Esophagus (tissue), 2 donors: ENCODE results near the gene PIGO. TPM values are rescaled to one million over a fixed set of nuclear protein-coding genes. Genes with fewer than 3 reads are reported as not detected.
A peak's percentile ranks its signal among the peaks of the same experiment; 100 is the strongest.

Source experiments
- H3K27ac ChIP-seq, 2 donors: one replicate each; pipeline ENCODE4 v1.5.1; 2013; ENCODE audit warnings: low read depth in 2 of 2, mild to moderate bottlenecking in 2 of 2, inconsistent platforms in 1 of 2, low read length in 1 of 2, moderate library complexity in 1 of 2
- H3K27me3 ChIP-seq, 2 donors: one replicate each; pipeline ENCODE4 v1.6.1; 2013; ENCODE audit warnings: low read length in 2 of 2, control low read depth in 1 of 2, mild to moderate bottlenecking in 1 of 2; ENCODE audit not compliant: insufficient read depth in 2 of 2, control insufficient read depth in 1 of 2
- H3K36me3 ChIP-seq, 2 donors: one replicate each; pipeline ENCODE4 v1.6.1; 2013; ENCODE audit warnings: low read length in 1 of 2; ENCODE audit not compliant: control insufficient read depth in 2 of 2, insufficient read depth in 2 of 2
- H3K4me1 ChIP-seq, 2 donors: one replicate each; pipeline ENCODE4 v1.6.1; 2013; ENCODE audit warnings: low read length in 1 of 2; ENCODE audit not compliant: control insufficient read depth in 2 of 2, insufficient read depth in 2 of 2
- H3K4me3 ChIP-seq, 2 donors: one replicate each; pipeline ENCODE4 v1.5.1; 2013; ENCODE audit warnings: low read length in 2 of 2, mild to moderate bottlenecking in 2 of 2, low read depth in 1 of 2, moderate library complexity in 1 of 2
- H3K9me3 ChIP-seq, 2 donors: one replicate each; pipeline ENCODE4 v1.6.1; 2013; ENCODE audit warnings: mild to moderate bottlenecking in 2 of 2, low read depth in 1 of 2, low read length in 1 of 2, moderate library complexity in 1 of 2; ENCODE audit not compliant: control insufficient read depth in 2 of 2, insufficient read depth in 1 of 2
- WGBS, 2 donors: extraction: QIAGEN DNeasy Blood & Tissue Kit; methylation state at CpG; one replicate each; pipeline ENCODE4 v1.1.7; 2013; 5-methylcytosine and 5-hydroxymethylcytosine counted together
- polyA plus RNA-seq, 2 donors: library from polyadenylated mRNA; stranded (reverse); fragments of 200-250 nt; gene quantifications; one replicate each; pipeline ENCODE4 v1.2.3, GENCODE V29; 2013
- donor health status: healthy with polysubstance abuse.
- donor health status: Bipolar disorder and iron deficiency.

Gene PIGO
- 10 to 100 TPM; 12.3 to 12.5 TPM for polyA plus RNA-seq

GRCh38 chr9:35096035-35096849, at the start of gene PIGO:
Gene PIGO (minus strand): TSS chr9:35096591. CDS start chr9:35095565, 1,026 bp downstream.
- Histone ChIP-seq H3K4me1 (peaks cover 0 to 3% of the 10 kb centered on the region in 2 donors), H3K36me3 (peaks cover 7 to 29% of the 10 kb centered on the region in 2 donors), H3K9me3 (no peaks in the 10 kb centered on the region), H3K27ac (peak within 1 kb of the TSS; percentile 98 to 99), H3K27me3 (no peaks in the 10 kb centered on the region), H3K4me3 (peak within 1 kb of the TSS; percentile 76 to 93)
- WGBS, 2 donors: 0 to 1% methylated on average over 53 of the region's 53 CpGs

GRCh38 chr9:35142037-35142436, 45.6 kb upstream of the PIGO start:
- Histone ChIP-seq H3K27ac (no peak overlapping the region), H3K4me3 (no peak overlapping the region), H3K36me3 (no peaks in the 10 kb centered on the region), H3K27me3 (no peaks in the 10 kb centered on the region), H3K9me3 (peaks cover 0 to 14% of the 10 kb centered on the region in 2 donors), H3K4me1 (no peaks in the 10 kb centered on the region)
- whole genome bisulfite sequencing, 2 donors: 91 to 92% methylated on average over 5 of the region's 5 CpGs

GRCh38 chr9:35140093-35140492, 43.7 kb upstream of the PIGO start:
- no peak overlapping the region for H3K27ac ChIP-seq
- no peaks in the 10 kb centered on the region for H3K27me3 ChIP-seq
- H3K4me1 ChIP-seq: no peaks in the 10 kb centered on the region
- no peak overlapping the region for H3K4me3 ChIP-seq
- 88 to 90% methylated on average over 2 of the region's 2 CpGs for WGBS, 2 donors
- H3K36me3 ChIP-seq: no peaks in the 10 kb centered on the region
- H3K9me3 ChIP-seq: peaks cover 0 to 14% of the 10 kb centered on the region in 2 donors

GRCh38 chr9:35136866-35137265, 40.5 kb upstream of the PIGO start:
- no peak overlapping the region for H3K27ac ChIP-seq
- H3K27me3 ChIP-seq: no peaks in the 10 kb centered on the region
- H3K4me3 ChIP-seq: no peak overlapping the region
- H3K4me1 ChIP-seq: no peaks in the 10 kb centered on the region
- H3K9me3 ChIP-seq: peaks cover 0 to 8% of the 10 kb centered on the region in 2 donors
- WGBS, 2 donors: 56 to 62% methylated on average over 8 of the region's 8 CpGs
- H3K36me3 ChIP-seq: no peaks in the 10 kb centered on the region

GRCh38 chr9:35135988-35136387, 39.6 kb upstream of the PIGO start:
- H3K4me3 ChIP-seq: no peak overlapping the region
- WGBS, 2 donors: 91 to 92% methylated on average over 7 of the region's 7 CpGs
- H3K27ac ChIP-seq: no peak overlapping the region

GRCh38 chr9:35134920-35135319, 38.5 kb upstream of the PIGO start:
- no peaks in the 10 kb centered on the region for H3K4me1 ChIP-seq
- H3K27me3 ChIP-seq: no peaks in the 10 kb centered on the region
- no peaks in the 10 kb centered on the region for H3K36me3 ChIP-seq
- peaks cover 0 to 2% of the 10 kb centered on the region in 2 donors for H3K9me3 ChIP-seq
- no peak overlapping the region for H3K27ac ChIP-seq
- 85 to 86% methylated on average over 6 of the region's 6 CpGs for WGBS, 2 donors
- no peak overlapping the region for H3K4me3 ChIP-seq

More at GRCh38 chr9:35135988-35136387, 39.6 kb upstream of the PIGO start:
- no peaks in the 10 kb centered on the region for H3K27me3 ChIP-seq
- no peaks in the 10 kb centered on the region for H3K4me1 ChIP-seq
- H3K9me3 ChIP-seq: peaks cover 0 to 2% of the 10 kb centered on the region in 2 donors
- no peaks in the 10 kb centered on the region for H3K36me3 ChIP-seq

- peak overlapping the region; percentile 91 to 96 for H3K27ac ChIP-seq
- peaks cover 0 to 3% of the 10 kb centered on the region in 2 donors for H3K4me1 ChIP-seq
- peak overlapping the region; percentile 63 to 70 for H3K4me3 ChIP-seq
- 13 to 19% methylated on average over 30 of the region's 30 CpGs for WGBS, 2 donors
- H3K9me3 ChIP-seq: no peaks in the 10 kb centered on the region
- H3K27me3 ChIP-seq: no peaks in the 10 kb centered on the region
- H3K36me3 ChIP-seq: no peaks in the 10 kb centered on the region
Measured at GRCh38 chr9:35116898-35117551, 20.6 kb upstream of the PIGO start.

GRCh38 chr9:35116539-35116897, 20.1 kb upstream of the PIGO start:
- WGBS, 2 donors: 0% methylated on average over 12 of the region's 12 CpGs
- Histone ChIP-seq H3K4me1 (peaks cover 0 to 3% of the 10 kb centered on the region in 2 donors), H3K9me3 (no peaks in the 10 kb centered on the region), H3K27me3 (no peaks in the 10 kb centered on the region), H3K4me3 (peak overlapping the region; percentile 63 to 70), H3K36me3 (no peaks in the 10 kb centered on the region), H3K27ac (peak overlapping the region; percentile 91 to 96)

GRCh38 chr9:35115680-35116538, 19.5 kb upstream of the PIGO start, which contains the start of gene ATOSB:
Gene ATOSB (minus strand): TSS chr9:35115862. CDS start chr9:35108274, 7,588 bp downstream.
- Histone ChIP-seq H3K4me3 (peak within 1 kb of the TSS; percentile 63 to 70), H3K9me3 (no peaks in the 10 kb centered on the region), H3K36me3 (no peaks in the 10 kb centered on the region), H3K27ac (peak within 1 kb of the TSS; percentile 91 to 96), H3K4me1 (peaks cover 0 to 3% of the 10 kb centered on the region in 2 donors), H3K27me3 (no peaks in the 10 kb centered on the region)
- WGBS, 2 donors: 0 to 1% methylated on average over 54 of the region's 54 CpGs
